Cardiac muscle cell (in vitro differentiated cells and primary cell): ENCODE data around the gene DOCK3. TPM values are rescaled to one million over a fixed set of nuclear protein-coding genes. Genes with fewer than 3 reads are reported as not detected.
"Not testable (repeated sequence)": the region's sequence is repeated elsewhere in the genome, so short reads cannot be mapped to it uniquely, and the experiment has no call there.

Source experiments
- DNase-seq, 2 donors: peaks; one replicate each; pipeline versions ENCODE4 v3.0.0 to v3.0.0-alpha.2; 2010 to 2017; ENCODE audit warnings: low read depth in 1 of 2, low spot score in 1 of 2
- H3K27ac ChIP-seq: fragments of 200-600 bp; sonication (generic); 2 replicates; pipeline ENCODE4 v1.5.1; 2016
- H3K27me3 ChIP-seq: fragments of 200-600 bp; sonication (generic); 2 replicates; pipeline ENCODE4 v1.6.0; 2016; ENCODE audit warnings: control low read depth
- H3K36me3 ChIP-seq: fragments of 200-600 bp; sonication (generic); 2 replicates; pipeline ENCODE4 v1.5.1; 2016; ENCODE audit warnings: control low read depth
- H3K4me1 ChIP-seq: fragments of 200-600 bp; sonication (generic); 2 replicates; pipeline ENCODE4 v1.8.1; 2017; ENCODE audit warnings: low read depth, mild to moderate bottlenecking, mixed run types
- H3K4me3 ChIP-seq: fragments of 200-600 bp; sonication (generic); 2 replicates; pipeline ENCODE4 v1.5.1; 2016; ENCODE audit warnings: mild to moderate bottlenecking
- H3K9me3 ChIP-seq: fragments of 200-600 bp; sonication (generic); 2 replicates; pipeline ENCODE4 v1.5.1; 2017; ENCODE audit warnings: low read depth, mild to moderate bottlenecking, control low read depth
- polyA plus RNA-seq: library from polyadenylated mRNA; unstranded; fragments of >200 nt; fragmentation: Nextera tagmentation; extraction: Ambion mirVana; gene quantifications from 2 replicates; pipeline ENCODE4 v1.2.1, GENCODE V29; 2016
- total RNA-seq: library from RNA; depleted of rRNA; stranded (reverse); fragments of >200 nt; gene quantifications from 2 replicates; pipeline ENCODE4 v1.2.3, GENCODE V29; 2016
- TF ChIP-seq, protein P1 (sequence below): IDR thresholded peaks from 2 replicates; pipeline ENCODE4 v1.5.1; 2012; ENCODE audit warnings: low read depth, mild to moderate bottlenecking, low read length

Gene DOCK3
- total and polyA plus RNA-seq, 2 experiments from 2014 or later, result 0.56 to 1.3 TPM

DNA sequence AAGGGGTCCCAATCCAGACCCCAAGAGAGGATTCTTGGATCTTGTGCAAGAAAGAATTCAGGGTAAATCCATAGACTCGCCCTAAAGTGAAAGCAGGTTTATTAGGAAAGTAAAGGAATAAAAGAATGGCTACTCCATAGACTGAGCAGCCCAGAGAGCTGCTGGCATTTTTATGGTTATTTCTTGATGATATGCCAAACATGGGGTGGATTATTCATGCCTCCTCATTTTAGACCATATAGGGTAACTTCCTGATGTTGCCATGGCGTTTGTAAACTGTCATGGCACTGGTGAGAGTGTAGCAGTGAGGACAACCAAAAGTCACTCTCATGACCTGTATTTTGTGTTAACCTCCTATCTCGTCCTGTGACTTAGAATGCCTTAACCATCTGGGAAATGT is 142.2 kb downstream of the DOCK3 start:
- H3K36me3 ChIP-seq, result no peaks in the 10 kb centered on the region
- H3K27ac ChIP-seq, result no peak overlapping the region
- H3K27me3 ChIP-seq, result no peaks in the 10 kb centered on the region
- no peak for DNase-seq
- no peak overlapping the region for H3K4me3 ChIP-seq
- TF ChIP-seq, protein P1, sequence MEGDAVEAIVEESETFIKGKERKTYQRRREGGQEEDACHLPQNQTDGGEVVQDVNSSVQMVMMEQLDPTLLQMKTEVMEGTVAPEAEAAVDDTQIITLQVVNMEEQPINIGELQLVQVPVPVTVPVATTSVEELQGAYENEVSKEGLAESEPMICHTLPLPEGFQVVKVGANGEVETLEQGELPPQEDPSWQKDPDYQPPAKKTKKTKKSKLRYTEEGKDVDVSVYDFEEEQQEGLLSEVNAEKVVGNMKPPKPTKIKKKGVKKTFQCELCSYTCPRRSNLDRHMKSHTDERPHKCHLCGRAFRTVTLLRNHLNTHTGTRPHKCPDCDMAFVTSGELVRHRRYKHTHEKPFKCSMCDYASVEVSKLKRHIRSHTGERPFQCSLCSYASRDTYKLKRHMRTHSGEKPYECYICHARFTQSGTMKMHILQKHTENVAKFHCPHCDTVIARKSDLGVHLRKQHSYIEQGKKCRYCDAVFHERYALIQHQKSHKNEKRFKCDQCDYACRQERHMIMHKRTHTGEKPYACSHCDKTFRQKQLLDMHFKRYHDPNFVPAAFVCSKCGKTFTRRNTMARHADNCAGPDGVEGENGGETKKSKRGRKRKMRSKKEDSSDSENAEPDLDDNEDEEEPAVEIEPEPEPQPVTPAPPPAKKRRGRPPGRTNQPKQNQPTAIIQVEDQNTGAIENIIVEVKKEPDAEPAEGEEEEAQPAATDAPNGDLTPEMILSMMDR, result no peak
- no peaks in the 10 kb centered on the region for H3K4me1 ChIP-seq
- no peaks in the 10 kb centered on the region for H3K9me3 ChIP-seq

DNA sequence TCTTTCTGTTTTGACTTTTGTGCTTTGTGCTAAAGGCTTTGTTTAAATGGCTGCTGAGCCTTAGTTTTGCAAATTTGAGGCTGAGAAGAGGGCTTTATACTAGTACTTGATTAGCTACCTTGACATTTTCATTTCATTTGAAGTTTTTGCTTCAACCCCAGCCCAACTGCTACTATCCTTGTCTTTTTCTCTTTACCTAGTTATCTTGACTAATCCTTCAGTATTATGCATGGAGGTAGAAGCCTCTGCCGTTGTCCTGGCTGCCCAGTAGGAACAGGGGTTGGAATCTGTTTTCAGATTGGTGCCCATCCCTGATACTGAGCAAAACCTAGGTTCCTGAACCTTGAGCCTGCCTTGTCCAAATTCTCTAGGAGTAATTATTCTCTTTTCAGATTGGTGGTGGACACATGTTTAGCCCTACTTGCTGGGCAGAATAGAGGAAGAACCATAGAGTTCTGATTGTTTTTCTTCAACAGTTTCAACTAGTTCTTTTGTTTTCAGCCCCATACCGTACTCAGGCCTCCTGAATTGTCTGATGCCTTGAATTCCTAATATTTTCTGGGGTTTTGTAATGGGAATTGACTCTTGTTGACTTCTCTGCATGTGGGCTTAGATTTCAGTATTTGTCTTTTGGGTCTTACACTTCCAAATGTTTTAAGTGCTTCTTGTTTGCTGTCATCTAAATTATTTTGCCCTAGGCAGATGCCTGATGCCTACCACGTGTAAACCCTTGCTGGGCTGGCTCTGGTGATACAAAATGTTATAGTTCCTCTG is 143.2 kb downstream of the DOCK3 start:
- no peaks in the 10 kb centered on the region for H3K9me3 ChIP-seq
- no peaks in the 10 kb centered on the region for H3K4me1 ChIP-seq
- H3K27ac ChIP-seq, result no peak overlapping the region
- DNase-seq, result no peak
- no peaks in the 10 kb centered on the region for H3K36me3 ChIP-seq
- TF ChIP-seq, protein P1, result no peak
- H3K27me3 ChIP-seq, result no peaks in the 10 kb centered on the region
- H3K4me3 ChIP-seq, result no peak overlapping the region

DNA sequence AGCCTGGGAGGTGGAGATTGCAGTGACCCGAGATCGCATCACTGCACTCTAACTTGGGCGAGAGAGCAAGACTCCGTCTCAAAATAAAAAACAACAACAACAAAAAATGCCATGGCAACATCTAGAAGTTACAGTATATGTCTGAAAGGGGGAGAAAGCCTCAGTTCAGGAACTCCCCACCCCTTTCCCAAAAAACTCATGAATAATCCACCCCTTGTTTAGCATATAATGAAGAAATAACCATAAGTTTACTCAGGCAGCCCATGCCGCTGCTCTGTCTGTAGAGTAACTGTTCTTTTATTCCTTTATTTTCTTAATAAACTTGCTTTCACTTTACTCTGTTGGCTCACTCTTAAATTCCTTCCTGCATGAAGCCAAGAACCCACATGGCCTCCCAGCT is 145.2 kb downstream of the DOCK3 start:
- H3K4me3 ChIP-seq, result no peak overlapping the region
- no peaks in the 10 kb centered on the region for H3K9me3 ChIP-seq
- no peak overlapping the region for H3K27ac ChIP-seq
- H3K27me3 ChIP-seq, result no peaks in the 10 kb centered on the region
- no peaks in the 10 kb centered on the region for H3K4me1 ChIP-seq
- H3K36me3 ChIP-seq, result no peaks in the 10 kb centered on the region
- no peak for DNase-seq
- TF ChIP-seq, protein P1, result no peak

DNA sequence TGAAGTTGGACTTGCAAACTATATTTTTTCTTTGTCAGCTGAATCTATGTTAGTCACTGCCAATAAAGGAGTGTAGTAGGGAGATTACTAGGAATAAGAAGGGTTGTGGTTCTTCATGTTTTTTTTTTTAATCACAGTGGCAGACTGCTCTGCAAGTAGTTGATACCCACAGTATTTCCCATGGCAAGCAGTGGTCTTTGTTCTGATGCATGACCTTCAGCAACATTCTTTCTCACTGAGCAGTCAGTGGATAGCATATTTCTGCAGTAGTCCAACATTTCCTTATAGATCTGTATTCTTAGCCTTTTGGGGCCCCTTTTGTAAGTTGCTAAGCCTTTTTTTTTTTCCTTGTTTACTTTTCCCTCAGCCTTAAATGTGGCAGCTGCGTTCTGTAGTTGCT is 151.1 kb downstream of the DOCK3 start:
- Histone ChIP-seq H3K4me1 (no peaks in the 10 kb centered on the region), H3K36me3 (no peaks in the 10 kb centered on the region), H3K9me3 (no peaks in the 10 kb centered on the region), H3K27ac (no peak overlapping the region), H3K4me3 (no peak overlapping the region), H3K27me3 (no peaks in the 10 kb centered on the region)
- no peak for DNase-seq
- TF ChIP-seq, protein P1, result no peak

DNA sequence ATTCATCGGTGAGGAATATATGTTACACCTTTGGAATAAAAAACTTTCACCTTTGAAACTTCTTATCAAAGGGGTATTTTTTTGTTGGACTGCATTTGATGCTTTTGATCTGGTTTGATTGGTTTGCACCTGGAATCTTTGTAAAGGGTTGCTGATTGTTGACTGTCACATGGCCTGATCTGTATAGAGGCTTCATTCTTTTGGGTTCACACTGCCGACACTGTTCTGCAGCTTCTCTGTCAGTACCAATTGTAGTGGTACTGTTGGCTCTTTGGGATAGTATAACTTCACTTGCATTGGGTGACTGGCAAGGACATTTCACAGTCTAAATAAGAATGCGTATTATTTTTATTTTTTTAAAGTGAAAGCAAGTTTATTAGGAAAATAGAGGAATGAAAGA is 155.7 kb downstream of the DOCK3 start:
- TF ChIP-seq, protein P1, result no peak
- Histone ChIP-seq H3K27me3 (no peaks in the 10 kb centered on the region), H3K4me3 (no peak overlapping the region), H3K36me3 (no peaks in the 10 kb centered on the region), H3K9me3 (no peaks in the 10 kb centered on the region), H3K4me1 (no peaks in the 10 kb centered on the region), H3K27ac (no peak overlapping the region)
- DNase-seq, result no peak

DNA sequence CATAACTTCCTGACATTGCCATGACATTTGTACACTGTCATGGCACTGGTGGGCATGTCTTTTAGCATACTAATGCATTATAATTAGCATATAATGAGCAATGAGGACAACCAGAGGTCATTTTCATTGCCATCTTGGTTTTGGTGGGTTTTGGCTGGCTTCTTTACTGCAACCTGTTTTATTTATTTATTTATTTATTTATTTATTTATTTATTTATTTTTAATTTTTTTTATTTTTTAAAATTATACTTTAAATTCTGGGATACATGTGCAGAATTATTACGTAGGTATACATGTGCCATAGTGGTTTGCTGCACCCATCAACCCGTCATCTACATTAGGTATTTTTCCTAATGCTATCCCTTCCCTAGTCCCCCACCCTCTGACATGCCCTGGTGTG is 156.3 kb downstream of the DOCK3 start:
- DNase-seq, H3K27me3 ChIP-seq, H3K27ac ChIP-seq, H3K4me1 ChIP-seq, H3K9me3 ChIP-seq, H3K36me3 ChIP-seq, H3K4me3 ChIP-seq: not testable (repeated sequence)
